Type B pancreatic cell (in vitro differentiated cells): ENCODE results near the gene SELENON. TPM values are rescaled to one million over a fixed set of nuclear protein-coding genes. Genes with fewer than 3 reads are reported as not detected.
A peak's percentile ranks its signal among the peaks of the same experiment; 100 is the strongest.

Source experiments
- DNase-seq: peaks from one replicate; pipeline ENCODE4 v3.0.0; 2021; ENCODE audit warnings: mixed read lengths; ENCODE audit not compliant: unreplicated experiment; ENCODE audit errors: extremely low spot score
- H3K27ac Mint-ChIP-seq: 2 replicates; pipeline ENCODE4 v1.8.0; 2021; ENCODE audit warnings: mild to moderate bottlenecking, mixed read lengths
- H3K27me3 Mint-ChIP-seq: 2 replicates; pipeline ENCODE4 v1.8.0; 2021; ENCODE audit warnings: mixed read lengths
- H3K36me3 Mint-ChIP-seq: 2 replicates; pipeline ENCODE4 v1.8.0; 2021; ENCODE audit warnings: mixed read lengths
- H3K4me1 Mint-ChIP-seq: one replicate; pipeline ENCODE4 v1.8.0; 2021; ENCODE audit warnings: mixed read lengths; ENCODE audit not compliant: unreplicated experiment
- H3K4me3 Mint-ChIP-seq: 2 replicates; pipeline ENCODE4 v1.8.0; 2021; ENCODE audit warnings: mild to moderate bottlenecking, mixed read lengths
- H3K9me3 Mint-ChIP-seq: 2 replicates; pipeline ENCODE4 v1.8.0; 2021; ENCODE audit warnings: mixed read lengths
- CTCF ChIP-seq: fragments of 200-600 bp; sonication (generic); conservative IDR thresholded peaks from 2 replicates; pipeline ENCODE4 v1.5.0; 2021; ENCODE audit warnings: antibody characterized with exemption, mild to moderate bottlenecking
- total RNA-seq: library from RNA; stranded (reverse); gene quantifications from 2 replicates; pipeline ENCODE4 v1.2.1, GENCODE V29; 2021; ENCODE audit warnings: low replicate concordance

Gene SELENON
- total RNA-seq, 1 donor from 2014 or later, result 68.7 TPM

- H3K9me3 Mint-ChIP-seq, result no peaks in the 10 kb centered on the region
- no peak overlapping the region for H3K27ac Mint-ChIP-seq
- peaks cover under 1% of the 10 kb centered on the region for H3K36me3 Mint-ChIP-seq
- no peak for DNase-seq
- H3K4me3 Mint-ChIP-seq, result no peak overlapping the region
- no peak for TF ChIP-seq CTCF
- no peaks in the 10 kb centered on the region for H3K27me3 Mint-ChIP-seq
- H3K4me1 Mint-ChIP-seq, result peaks cover 12% of the 10 kb centered on the region
Observed at GRCh38 chr1:25854554-25854953, 54.6 kb downstream of the SELENON start.

GRCh38 chr1:25856856-25857255 is 56.9 kb downstream of the SELENON start:
- Mint-ChIP-seq H3K36me3 (peaks cover 9% of the 10 kb centered on the region), H3K4me3 (no peak overlapping the region), H3K27me3 (no peaks in the 10 kb centered on the region), H3K9me3 (no peaks in the 10 kb centered on the region), H3K4me1 (peaks cover 26% of the 10 kb centered on the region), H3K27ac (no peak overlapping the region)
- TF ChIP-seq CTCF, result no peak
- peak; percentile 43 for DNase-seq

- H3K36me3 Mint-ChIP-seq, result peaks cover 20% of the 10 kb centered on the region
- H3K4me3 Mint-ChIP-seq, result peak overlapping the region; percentile 96
- H3K27ac Mint-ChIP-seq, result peak overlapping the region; percentile 95
- H3K27me3 Mint-ChIP-seq, result no peaks in the 10 kb centered on the region
- no peak for DNase-seq
- TF ChIP-seq CTCF, result no peak
- no peaks in the 10 kb centered on the region for H3K9me3 Mint-ChIP-seq
- peaks cover 32% of the 10 kb centered on the region for H3K4me1 Mint-ChIP-seq
Observed at GRCh38 chr1:25858494-25858893, 58.5 kb downstream of the SELENON start.

- no peak for TF ChIP-seq CTCF
- Mint-ChIP-seq H3K27ac (peak within 1 kb of the TSS; percentile 95), H3K4me3 (peak within 1 kb of the TSS; percentile 96), H3K27me3 (no peaks in the 10 kb centered on the region), H3K4me1 (peaks cover 32% of the 10 kb centered on the region), H3K9me3 (no peaks in the 10 kb centered on the region), H3K36me3 (peaks cover 23% of the 10 kb centered on the region)
- peak; percentile 87 for DNase-seq
Observed at GRCh38 chr1:25858906-25859789, 59.2 kb downstream of the SELENON start, which contains the start of gene AUNIP. Gene AUNIP (minus strand): TSS chr1:25859457. CDS start chr1:25859357, 100 bp downstream.

GRCh38 chr1:25861316-25862286 is 61.6 kb downstream of the SELENON start:
- Mint-ChIP-seq H3K36me3 (peaks cover 32% of the 10 kb centered on the region), H3K4me3 (peak overlapping the region; percentile 77), H3K9me3 (no peaks in the 10 kb centered on the region), H3K27me3 (no peaks in the 10 kb centered on the region), H3K27ac (peak overlapping the region; percentile 83), H3K4me1 (peaks cover 39% of the 10 kb centered on the region)
- peak; percentile 44 for DNase-seq
- TF ChIP-seq CTCF, result no peak
